ENCODE measurements around the gene CST9L. TPM values are rescaled to one million over a fixed set of nuclear protein-coding genes. Genes with fewer than 3 reads are reported as not detected.

The CST9L gene
- total and polyA plus RNA-seq, 10 of the 15 experiments (the other 5 are each of a cell fraction or from before 2014, with no cell fraction given) = not detected

GRCh38 chr20:23584434-23585199 lies 16.3 kb upstream of the CST9L start (continued):
- no peak for TF ChIP-seq NKRF (conservative IDR thresholded peaks at IDR 0.05)
- TF ChIP-seq KLF5 (IDR thresholded peaks at IDR 0.05; ENCODE audit: partially characterized antibody) = no peak
- no peak for TF ChIP-seq SPI1 (IDR thresholded peaks at IDR 0.05; ENCODE audit: borderline replicate concordance, insufficient read depth, low read depth, low read length)
- no peak for TF ChIP-seq ELK1 (IDR thresholded peaks at IDR 0.05; ENCODE audit: low read depth, low read length)
- no peak for TF ChIP-seq E4F1 (IDR thresholded peaks at IDR 0.05; ENCODE audit: borderline replicate concordance, partially characterized antibody)
- TF ChIP-seq NFXL1 (IDR thresholded peaks at IDR 0.05; ENCODE audit: borderline replicate concordance) = no peak
- no peak for TF ChIP-seq ZBED1 (IDR thresholded peaks at IDR 0.05; ENCODE audit: borderline replicate concordance)
- no peak for TF ChIP-seq TBL1XR1 (IDR thresholded peaks at IDR 0.05; ENCODE audit: low read depth, low read length)
- TF ChIP-seq ZNF384 (IDR thresholded peaks at IDR 0.05; ENCODE audit: borderline replicate concordance, low read depth, low read length) = no peak
- no peak for TF ChIP-seq ZBTB4 (CRISPR knock-in tag; IDR thresholded peaks at IDR 0.05)
- no peak for TF ChIP-seq ESRRA (IDR thresholded peaks at IDR 0.05; ENCODE audit: low read length)
- TF ChIP-seq MYC (IDR thresholded peaks at IDR 0.05; ENCODE audit: insufficient read depth, insufficient read length, insufficient replicate concordance, low read length, severe bottlenecking) = no peak
- no peak for TF ChIP-seq NFYB (IDR thresholded peaks at IDR 0.05; ENCODE audit: insufficient read depth, low read depth, low read length)
- TF ChIP-seq E2F8 (IDR thresholded peaks at IDR 0.05; ENCODE audit: low read depth, partially characterized antibody) = no peak
